CD4-positive, alpha-beta T cell treated with Interleukin-15 for 1 hour (primary cell): ENCODE measurements around the gene RASGEF1B.

Experiments
- DNase-seq: peaks from one replicate; pipeline ENCODE4 v3.0.0-alpha.2; 2020

The RASGEF1B gene

GRCh38 chr4:81465406-81466340, 6.0 kb downstream of the RASGEF1B start:
- DNase-seq, result no peak

GRCh38 chr4:81460834-81461233, 10.9 kb downstream of the RASGEF1B start:
- DNase-seq, result no peak

- DNase-seq, result no peak
These were observed 11.5 kb downstream of the RASGEF1B start for GRCh38 chr4:81460191-81460701.

- DNase-seq, result no peak
These were observed 12.5 kb downstream of the RASGEF1B start for GRCh38 chr4:81459228-81459627.

- no peak for DNase-seq
These were observed 13.7 kb downstream of the RASGEF1B start for GRCh38 chr4:81457921-81458520.

GRCh38 chr4:81457345-81457744, 14.4 kb downstream of the RASGEF1B start:
- no peak for DNase-seq

GRCh38 chr4:81455897-81456296, 15.8 kb downstream of the RASGEF1B start:
- DNase-seq, result no peak

- no peak for DNase-seq
These were observed 16.8 kb downstream of the RASGEF1B start for GRCh38 chr4:81454948-81455347.

- DNase-seq, result no peak
These were observed 17.2 kb downstream of the RASGEF1B start for GRCh38 chr4:81454499-81454898.

- no peak for DNase-seq
These were observed 18.7 kb downstream of the RASGEF1B start for GRCh38 chr4:81453024-81453423.

- DNase-seq, result no peak
These were observed 19.2 kb downstream of the RASGEF1B start for GRCh38 chr4:81452452-81453006.

GRCh38 chr4:81449015-81449414, 22.7 kb downstream of the RASGEF1B start:
- DNase-seq, result no peak

- no peak for DNase-seq
These were observed 24.0 kb downstream of the RASGEF1B start for GRCh38 chr4:81447566-81448229.

GRCh38 chr4:81446634-81447033, 25.1 kb downstream of the RASGEF1B start:
- no peak for DNase-seq

- no peak for DNase-seq
These were observed 26.5 kb downstream of the RASGEF1B start for GRCh38 chr4:81445196-81445595.

GRCh38 chr4:81442484-81443085, 29.1 kb downstream of the RASGEF1B start:
- no peak for DNase-seq

- no peak for DNase-seq
These were observed 30.8 kb downstream of the RASGEF1B start for GRCh38 chr4:81440949-81441348.

GRCh38 chr4:81436941-81437574, 34.6 kb downstream of the RASGEF1B start:
- DNase-seq, result no peak

GRCh38 chr4:81436096-81436495, 35.6 kb downstream of the RASGEF1B start:
- no peak for DNase-seq

GRCh38 chr4:81432825-81433224, 38.9 kb downstream of the RASGEF1B start:
- no peak for DNase-seq

- DNase-seq, result no peak
These were observed 39.7 kb downstream of the RASGEF1B start for GRCh38 chr4:81431971-81432370.

GRCh38 chr4:81429607-81430006, 42.1 kb downstream of the RASGEF1B start:
- no peak for DNase-seq
